LNCaP clone FGC (cell line): ENCODE measurements around the gene CD59.
"Not testable (repeated sequence)": the region's sequence is repeated elsewhere in the genome, so short reads cannot be mapped to it uniquely, and the experiment has no call there.

ENCODE experiments used
- DNase-seq: peaks from one replicate; pipeline ENCODE4 v3.0.0-alpha.2; 2011; ENCODE audit warnings: low read depth
- H3K4me3 ChIP-seq: 2 replicates; pipeline ENCODE4 v1.5.1; 2011; ENCODE audit warnings: mild to moderate bottlenecking, low read depth, low read length, control low read depth
- CTCF ChIP-seq: IDR thresholded peaks from 2 replicates; pipeline ENCODE4 v1.5.1; 2012; ENCODE audit warnings: mild to moderate bottlenecking; ENCODE audit not compliant: control insufficient read depth, insufficient read depth; ENCODE audit errors: extremely low read depth

CD59 gene

GRCh38 chr11:33734441-33735270, 1.6 kb downstream of the CD59 start:
- no peak for DNase-seq
- no peak overlapping the region; the same call in 1 of the 2 replicates for H3K4me3 ChIP-seq
- no peak for TF ChIP-seq CTCF

DNA sequence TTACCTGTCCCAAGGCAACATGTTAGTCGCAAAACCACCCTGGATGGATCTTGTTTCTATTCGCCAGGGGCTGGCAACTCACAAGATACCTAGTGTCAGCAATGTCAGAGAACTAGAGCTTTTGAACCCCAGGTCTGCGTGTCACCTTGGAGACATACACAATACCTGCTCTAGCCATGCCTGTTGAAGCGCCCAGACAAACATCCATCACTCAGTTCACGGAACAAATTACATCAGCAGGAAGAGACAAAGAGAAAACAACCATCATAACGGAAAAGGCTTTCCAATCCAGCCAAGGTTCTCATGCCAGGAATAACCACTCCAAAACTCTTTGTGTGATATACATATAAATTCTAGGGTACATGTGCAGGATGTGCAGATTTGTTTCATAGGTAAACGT, 2.2 kb downstream of the CD59 start:
- no peak for DNase-seq
- no peak overlapping the region for H3K4me3 ChIP-seq
- no peak for TF ChIP-seq CTCF

DNA sequence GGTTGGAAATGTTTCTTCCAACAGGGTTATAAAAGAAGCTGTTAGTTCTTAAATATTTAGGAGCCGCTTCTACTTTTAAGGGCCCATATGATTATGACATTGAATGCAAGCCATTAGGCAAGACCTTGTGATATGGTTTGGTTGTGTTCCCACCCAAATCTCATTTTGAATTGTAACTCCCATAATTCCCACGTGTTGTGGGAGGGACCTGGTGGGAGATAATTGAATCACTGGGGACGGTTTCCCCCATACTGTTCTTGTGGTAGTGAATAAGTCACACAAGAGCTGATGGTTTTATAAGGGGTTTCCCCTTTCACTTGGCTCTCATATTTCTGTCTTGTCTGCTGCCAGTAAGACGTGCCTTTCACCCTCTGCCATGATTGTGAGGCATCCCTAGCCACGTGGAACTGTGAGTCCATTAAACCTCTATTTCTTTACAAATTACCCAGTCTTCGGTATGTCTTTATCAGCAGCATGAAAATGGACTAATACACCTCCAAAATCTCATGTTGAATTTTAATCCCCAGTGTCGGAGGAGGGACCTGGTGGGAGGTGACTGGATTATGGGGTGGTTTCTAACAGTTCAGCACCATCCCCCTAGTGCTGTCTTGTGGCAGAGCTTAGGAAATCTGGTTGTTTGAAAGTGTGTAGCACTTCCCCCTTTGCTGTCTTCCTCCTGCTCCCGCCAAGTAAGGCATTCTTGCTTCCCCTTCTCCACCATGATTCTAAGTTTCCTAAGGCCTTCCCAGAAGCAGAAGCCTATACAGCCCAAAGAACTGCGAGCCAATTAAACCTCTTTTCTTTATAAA, 4.3 kb downstream of the CD59 start:
- no peak overlapping the region for H3K4me3 ChIP-seq
- DNase-seq, result no peak
- TF ChIP-seq CTCF, result no peak

DNA sequence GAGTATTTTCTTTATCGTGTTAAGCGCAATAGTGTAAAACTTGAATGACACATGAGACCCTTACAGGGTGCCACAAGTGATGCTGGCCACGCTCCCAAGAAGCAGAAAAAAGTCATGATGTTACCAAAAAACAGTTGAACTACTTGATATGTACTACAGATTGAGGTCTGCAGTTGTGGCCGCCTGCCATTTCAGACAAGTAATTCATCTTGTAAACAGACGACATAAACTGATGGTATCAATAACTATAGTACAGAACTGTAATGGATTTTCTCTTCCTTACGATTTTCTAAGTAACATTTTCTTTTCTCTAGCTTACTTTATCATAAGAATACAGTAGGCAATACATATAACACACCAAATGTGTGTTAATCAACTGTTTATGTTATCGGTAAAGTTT, 5.5 kb downstream of the CD59 start:
- no peak for DNase-seq
- no peak for TF ChIP-seq CTCF
- H3K4me3 ChIP-seq, result no peak overlapping the region

DNA sequence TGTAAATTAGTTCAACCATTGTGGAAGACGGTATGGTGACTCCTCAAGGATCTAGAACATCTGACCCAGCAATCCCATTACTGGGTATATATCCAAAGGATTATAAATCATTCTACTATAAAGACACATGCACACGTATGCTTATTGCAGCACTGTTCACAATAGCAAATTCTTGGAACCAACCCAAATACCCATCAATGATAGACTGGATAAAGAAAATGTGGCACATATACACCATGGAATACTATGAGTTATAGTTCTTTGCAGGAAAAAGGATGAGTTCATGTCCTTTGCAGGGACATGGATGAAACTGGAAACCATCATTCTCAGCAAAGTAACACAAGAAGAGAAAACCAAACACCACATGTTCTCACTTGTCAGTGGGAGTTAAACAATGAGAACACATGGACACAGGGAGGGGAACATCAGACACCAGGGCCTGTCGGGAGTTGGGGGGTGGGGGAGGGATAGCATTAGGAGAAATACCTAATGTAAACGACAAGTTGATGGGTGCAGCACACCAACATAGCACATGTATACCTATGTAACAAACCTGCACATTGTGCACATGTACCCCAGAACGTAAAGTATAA, 7.1 kb downstream of the CD59 start:
- H3K4me3 ChIP-seq, DNase-seq: not testable (repeated sequence)

DNA sequence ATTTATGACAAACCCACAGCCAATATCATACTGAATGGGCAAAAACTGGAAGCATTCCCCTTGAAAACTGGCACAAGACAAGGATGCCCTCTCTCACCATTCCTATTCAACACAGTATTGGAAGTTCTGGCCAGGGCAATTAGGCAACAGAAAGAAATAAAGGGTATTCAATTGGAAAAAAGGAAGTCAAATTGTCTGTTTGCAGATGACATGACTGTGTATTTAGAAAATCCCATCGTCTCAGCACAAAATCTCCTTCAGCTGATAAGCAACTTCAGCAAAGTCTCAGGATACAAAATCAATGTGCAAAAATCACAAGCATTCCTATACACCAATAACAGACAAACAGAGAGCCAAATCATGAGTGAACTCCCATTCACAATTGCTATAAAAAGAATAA, 8.7 kb downstream of the CD59 start:
- not testable (repeated sequence) for DNase-seq, H3K4me3 ChIP-seq

- TF ChIP-seq CTCF, result no peak
- H3K4me3 ChIP-seq, result no peak overlapping the region
- no peak for DNase-seq
These were observed 10.7 kb downstream of the CD59 start for GRCh38 chr11:33725496-33725895.

DNA sequence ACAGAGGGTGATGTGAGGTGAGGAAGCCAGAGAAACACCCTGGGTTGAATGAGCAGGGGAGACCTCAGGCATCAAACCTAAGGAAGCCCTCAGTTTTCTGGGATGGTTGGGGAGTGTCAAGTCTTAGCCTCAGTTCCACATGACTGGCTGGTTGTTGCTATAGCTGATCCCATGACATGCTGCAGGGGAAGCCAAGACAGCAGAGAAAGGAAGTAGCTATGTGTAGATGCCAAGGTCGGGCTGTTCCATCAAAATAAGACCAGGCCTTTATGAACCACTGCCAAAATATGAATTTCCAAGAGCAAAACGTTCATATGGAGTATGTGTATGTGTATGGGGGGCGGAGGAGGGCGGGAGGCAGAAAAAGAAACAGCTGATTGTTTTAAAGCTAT, 11.6 kb downstream of the CD59 start:
- H3K4me3 ChIP-seq, result no peak overlapping the region
- no peak for TF ChIP-seq CTCF
- DNase-seq, result no peak
